Stimulated activated CD4-positive, alpha-beta T cell treated with anti-CD3 and anti-CD28 coated beads, Interleukin-4, amount 100 ng/mL, for 1 hour (primary cell): ENCODE results near the gene DHRSX.
"Not testable (repeated sequence)": the region's sequence is repeated elsewhere in the genome, so short reads cannot be mapped to it uniquely, and the experiment has no call there.

Experiments
- DNase-seq: peaks from one replicate; pipeline ENCODE4 v3.0.0-alpha.2; 2020

The DHRSX gene

DNA sequence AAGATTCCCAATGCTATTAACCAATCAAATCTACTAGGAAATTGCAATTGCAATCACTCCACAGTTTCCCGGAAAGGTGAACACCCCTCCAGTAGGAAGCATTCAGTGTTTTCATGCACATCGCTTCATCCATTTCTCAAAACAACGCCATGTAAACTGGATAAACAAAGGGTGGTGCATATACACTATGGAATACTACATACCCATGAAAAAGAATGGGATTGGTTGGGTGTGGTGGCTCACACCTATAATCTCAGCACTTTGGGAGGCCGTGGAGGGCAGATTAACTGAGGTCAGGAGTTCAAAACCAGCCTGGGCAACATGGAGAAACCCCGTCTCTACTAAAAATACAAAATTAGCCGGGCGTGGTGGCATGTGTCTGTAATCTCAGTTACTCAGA lies 29.1 kb downstream of the DHRSX start:
- DNase-seq: no peak

DNA sequence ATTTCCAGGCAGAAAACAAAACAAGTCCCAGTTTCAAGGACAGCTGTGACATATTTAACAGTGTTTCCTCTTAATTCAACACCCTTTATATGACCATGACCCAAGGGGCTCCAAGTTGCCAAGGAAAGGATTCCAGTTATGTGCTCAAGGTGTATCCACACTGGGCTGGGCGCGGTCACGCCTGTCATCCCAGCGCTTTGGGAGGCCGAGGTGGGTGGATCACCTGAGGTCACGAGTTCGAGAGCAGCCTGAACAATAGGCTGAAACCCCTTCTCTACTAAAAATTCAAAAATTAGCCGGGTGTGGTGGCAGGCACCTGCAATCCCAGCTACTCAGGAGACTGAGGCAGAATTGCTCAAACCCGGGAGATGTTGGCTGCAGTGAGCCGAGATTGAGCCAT lies 29.6 kb downstream of the DHRSX start:
- not testable (repeated sequence) for DNase-seq

DNA sequence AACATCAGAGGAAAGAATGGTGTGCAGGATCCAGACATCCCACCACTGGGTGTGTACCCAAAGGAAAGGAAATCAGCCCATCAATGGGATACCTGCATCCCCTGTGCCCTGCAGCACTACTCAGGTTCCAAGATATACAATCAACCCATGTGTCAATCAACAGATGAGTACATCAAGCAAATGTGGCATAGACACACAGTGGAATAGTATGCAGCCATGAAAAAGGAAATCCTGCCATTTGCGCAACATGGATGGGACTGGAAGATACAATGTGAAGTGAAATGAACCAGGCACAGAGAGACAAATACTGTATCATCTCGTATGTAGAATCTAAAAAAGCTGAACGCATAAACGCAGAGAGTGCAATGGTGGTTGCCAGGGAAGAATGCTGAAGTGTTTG lies 30.9 kb downstream of the DHRSX start:
- not testable (repeated sequence) for DNase-seq

DNA sequence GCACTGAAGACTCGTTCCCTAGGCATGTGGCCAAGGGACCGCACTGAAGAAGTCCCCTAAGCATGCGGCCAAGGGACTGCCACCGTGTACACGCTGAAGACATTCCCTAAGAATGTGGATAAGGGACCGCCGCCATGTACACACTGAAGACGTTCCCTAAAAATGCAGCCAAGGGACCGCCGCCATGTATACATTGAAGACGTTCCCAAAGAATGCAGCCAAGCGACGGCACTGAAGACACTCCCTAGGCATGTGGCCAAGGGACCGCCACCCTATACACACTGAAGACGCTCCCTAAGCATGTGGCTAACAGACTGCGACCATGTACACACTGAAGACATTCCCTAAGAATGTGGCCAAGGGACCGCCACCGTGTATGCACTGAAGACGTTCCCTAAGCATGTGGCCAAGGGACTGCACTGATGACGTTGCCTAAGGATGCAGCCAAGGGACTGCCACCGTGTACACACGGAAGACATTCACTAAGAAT lies 31.5 kb downstream of the DHRSX start:
- no peak for DNase-seq

DNA sequence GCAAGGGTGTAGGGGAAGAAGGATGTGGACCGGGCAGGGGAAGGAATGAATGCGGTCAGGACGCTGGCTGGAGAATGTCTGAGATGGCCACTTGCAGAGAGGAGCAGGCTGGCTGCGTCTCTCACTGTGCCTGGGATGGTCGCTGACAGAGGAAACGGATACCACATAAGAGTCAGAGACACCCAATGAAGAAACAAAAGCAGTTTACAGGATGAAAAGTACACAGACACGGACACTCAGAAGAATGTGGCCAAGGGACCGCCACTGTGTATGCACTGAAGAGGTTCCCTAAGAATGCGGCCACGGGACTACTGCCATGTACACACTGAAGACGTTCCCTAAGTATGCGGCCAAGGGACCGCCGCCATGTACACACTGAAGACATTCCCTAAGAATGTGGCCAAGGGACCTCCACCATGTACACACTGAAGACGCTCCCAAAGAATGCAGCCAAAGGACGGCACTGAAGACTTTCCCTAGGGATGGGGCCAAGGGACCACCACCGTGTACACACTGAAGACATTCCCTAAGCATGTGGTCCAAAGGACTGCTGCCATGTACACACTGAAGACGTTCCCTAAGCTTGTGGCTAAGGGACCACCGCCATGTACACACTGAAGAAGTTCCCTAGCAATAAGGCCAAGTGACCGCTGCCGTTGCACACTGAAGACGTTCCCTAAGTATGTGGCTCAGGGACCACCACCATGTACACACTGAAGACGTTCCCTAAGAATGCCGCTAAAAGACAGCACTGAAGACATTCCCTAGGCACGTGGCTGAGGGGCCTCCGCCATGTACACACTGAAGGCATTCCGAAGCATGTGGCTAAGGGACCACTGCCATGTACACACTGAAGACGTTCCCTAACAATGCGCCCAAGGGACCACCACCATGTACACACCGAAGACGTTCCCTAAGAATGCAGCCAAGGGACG lies 32.2 kb downstream of the DHRSX start:
- DNase-seq: no peak

DNA sequence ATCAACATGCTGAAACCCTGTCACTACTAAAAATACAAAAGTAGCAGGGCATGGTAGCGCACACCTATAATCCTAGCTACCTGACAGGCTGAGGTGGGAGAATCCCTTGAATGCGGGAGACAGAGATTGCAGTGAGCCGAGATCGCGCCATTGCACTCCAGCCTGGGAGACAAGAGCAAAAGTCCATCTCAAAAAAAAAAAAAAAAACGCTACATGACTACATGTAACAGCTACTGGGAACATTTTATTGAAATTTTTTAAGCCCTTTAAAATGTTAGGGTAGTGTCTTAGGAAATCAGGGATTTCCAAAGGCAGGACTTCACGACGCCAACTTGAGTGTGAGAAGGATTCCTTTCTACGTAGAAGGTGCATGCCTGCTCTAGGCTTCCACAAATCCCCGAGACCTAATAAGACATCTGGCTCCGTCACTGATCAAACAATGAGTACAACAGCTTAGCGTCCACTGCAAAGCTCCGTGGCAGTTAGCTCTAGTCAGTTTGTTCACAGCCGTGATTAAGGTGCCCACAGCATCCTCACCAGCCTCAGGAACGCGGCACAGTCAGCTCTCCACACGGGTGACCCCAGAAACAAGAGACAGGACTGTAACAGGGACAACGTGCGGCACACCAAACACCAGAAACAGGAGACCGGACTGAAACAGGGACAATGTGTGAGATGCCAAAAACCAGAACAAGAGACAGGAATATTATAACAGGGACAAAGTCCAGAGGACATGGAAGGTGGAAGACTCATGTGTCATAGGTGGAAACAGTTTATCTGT lies 33.7 kb downstream of the DHRSX start:
- DNase-seq: no peak

DNA sequence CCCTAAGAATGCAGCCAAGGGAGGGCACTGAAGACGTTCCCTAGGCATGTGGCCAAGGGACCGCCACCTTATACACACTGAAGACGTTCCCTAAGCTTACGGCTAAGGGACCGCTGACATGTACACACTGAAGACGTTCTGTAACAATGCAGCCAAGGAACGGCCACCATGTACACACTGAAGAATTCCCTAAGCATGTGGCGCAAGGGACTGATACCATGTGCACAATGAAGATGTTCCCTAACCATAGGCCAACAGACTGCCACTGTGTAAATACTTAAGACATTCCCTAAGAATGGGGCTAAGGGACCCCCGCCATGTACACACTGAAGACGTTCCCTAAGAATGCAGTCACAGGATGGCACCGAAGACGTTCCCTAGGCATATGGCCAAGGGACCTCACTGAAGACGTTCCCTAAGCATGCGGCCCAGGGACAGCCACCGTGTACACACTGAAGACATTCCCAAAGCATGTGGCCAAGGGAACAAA lies 36.1 kb downstream of the DHRSX start:
- no peak for DNase-seq

DNA sequence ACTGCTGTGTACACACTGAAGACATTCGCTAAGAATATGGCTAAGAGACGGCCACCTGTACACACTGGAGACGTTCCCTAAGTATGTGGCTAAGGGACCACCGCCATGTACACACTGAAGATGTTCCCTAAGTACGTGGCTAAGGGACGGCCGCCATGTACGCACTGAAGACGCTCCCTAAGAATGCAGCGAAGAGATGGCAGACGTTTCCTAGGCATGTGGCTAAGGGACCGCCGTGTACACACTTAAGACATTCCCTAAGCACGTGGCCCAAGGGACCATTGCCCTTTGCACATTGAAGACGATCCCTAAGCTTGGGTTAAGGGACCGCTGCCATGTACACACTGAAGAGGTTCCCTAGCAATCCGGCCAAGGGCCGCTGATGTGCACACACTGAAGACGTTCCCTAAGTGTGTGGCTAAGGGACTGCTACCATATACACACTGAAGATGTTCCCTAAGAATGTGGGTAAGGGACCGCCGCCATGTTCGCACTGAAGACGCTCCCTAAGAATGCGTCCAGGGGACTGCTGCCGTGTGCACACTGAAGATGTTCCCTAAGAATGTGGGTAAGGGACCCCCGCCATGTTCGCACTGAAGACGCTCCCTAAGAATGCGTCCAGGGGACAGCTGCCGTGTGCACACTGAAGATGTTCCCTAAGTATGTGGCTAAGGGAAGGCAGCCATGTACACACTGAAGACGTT lies 36.7 kb downstream of the DHRSX start:
- no peak for DNase-seq

DNA sequence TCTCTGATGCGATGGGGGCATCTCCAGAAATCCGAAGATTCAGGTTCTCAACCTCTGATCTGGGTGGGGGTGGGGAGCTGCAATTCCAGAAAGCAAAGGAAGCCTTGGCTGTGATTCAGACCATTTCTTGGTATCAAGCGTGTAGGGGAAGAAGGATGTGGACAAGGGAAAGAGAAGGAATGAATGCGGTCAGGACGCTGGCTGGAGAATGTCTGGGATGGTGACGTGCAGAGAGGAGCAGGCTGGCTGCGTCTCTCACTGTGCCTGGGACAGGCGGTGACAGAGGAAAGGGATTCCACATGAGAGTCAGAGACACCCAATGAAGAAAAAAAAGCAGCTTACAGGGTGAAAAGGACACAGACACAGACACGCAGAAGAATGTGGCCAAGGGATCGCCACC lies 37.3 kb downstream of the DHRSX start:
- not testable (repeated sequence) for DNase-seq

DNA sequence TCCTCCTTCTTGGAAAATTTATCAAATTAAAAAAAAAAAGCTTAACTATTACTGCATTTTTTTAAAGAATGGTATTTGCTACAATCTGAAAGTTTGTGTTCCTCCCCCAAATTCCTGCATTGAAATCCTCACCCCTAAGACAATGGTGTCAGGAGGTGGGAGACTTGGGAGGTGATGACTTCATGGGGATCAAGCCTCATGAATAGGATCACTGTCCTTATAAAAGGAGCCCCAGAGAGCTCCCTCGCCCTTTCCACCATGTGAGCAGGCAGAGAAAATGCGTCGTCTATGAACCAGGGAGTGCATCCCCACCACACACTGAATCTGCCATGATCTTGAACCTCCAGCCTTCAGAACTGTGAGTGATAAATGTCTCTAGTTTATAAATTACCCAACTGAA lies 38.0 kb downstream of the DHRSX start:
- no peak for DNase-seq

DNA sequence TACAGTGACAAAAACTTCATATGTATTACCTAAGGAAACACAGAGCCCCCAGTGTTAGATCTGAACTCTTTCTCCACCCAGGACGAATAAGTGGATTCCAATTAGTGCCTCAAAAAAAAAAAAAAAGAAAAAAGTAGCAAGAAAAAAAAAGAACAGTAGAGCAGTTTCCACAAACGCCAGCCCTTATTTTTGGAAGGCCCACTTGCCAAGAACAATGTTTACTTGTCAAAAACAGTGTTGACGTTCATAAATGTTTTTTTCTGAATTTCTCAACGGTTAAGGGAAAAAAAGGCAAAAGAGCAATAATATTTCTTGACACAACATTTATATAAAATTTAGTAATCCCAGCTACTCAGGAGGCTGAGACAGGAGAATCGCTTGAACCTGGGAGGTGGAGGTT lies 38.7 kb downstream of the DHRSX start:
- DNase-seq: no peak

DNA sequence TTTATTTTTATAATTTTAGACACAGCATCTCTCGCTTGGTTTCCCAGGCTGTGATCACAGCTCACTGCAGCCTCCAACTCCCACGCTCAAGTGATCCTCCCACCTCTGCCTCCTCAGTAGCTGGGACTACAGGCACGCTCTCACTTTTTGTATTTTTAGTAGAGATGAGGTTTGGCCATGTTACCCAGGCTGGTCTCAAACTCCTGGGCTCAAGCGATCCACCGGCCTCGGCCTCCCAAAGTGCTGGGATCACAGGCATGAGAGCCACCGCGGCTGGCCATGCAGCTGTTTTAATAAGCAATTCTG lies 39.1 kb downstream of the DHRSX start:
- no peak for DNase-seq

DNA sequence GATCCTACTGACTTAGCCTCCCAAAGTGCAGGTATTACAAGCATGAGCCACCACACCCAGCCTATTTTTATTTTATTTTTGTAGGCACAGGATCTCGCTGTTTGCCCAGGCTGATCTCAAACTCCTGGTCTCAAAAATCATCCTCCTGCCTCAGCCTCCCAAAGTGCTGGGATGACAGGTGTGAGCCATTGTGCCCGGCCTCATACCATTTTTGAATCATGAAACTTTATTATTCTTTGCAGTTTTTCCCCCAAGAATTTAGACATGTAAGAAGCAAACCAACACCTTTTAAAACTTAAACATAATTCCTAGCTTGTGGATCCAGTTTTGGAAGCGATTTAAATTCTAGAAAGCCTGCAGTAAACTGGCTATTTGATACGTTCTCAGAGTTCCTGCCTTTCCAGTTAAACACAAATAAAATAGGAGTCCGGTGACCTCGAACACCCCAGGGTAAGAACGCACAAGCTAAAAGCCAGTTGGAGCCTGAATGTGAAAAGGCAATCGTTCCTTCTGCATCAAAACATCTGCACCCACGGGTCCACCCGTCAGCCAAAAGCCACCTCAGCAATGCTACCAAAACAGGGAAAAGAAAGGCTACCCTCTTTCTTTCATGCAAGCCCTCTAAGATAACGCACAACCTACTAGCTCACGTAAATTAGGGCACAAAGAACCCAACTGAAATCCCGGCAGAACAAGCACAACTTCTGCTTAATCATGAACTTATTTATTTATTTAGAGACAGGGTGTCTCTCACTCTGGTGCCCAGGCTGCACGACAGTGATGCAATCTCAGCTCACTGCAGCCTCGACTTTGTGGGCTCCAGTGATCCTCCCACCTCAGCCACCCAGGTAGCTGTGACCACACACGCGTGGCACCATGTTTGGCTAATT lies 39.7 kb downstream of the DHRSX start:
- DNase-seq: not testable (repeated sequence)

DNA sequence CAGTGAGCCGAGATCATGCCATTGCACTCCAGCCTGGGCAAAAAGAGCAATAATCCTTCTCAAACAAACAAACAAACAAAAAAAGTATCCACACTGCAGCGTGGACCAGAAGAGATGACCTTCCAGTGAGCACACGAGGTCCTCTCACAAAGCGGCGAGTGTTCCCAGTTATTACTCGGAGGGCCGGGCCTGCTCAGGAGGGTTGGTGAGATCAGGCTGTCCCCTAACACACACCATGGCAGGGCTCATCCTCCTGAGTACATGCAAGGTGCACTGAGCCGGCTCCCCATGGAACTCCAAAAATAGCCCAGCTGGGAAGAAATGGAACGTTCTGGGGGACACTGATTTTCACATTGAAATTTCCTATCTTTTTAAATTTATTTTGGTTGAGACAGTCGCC lies 40.7 kb downstream of the DHRSX start:
- not testable (repeated sequence) for DNase-seq

DNA sequence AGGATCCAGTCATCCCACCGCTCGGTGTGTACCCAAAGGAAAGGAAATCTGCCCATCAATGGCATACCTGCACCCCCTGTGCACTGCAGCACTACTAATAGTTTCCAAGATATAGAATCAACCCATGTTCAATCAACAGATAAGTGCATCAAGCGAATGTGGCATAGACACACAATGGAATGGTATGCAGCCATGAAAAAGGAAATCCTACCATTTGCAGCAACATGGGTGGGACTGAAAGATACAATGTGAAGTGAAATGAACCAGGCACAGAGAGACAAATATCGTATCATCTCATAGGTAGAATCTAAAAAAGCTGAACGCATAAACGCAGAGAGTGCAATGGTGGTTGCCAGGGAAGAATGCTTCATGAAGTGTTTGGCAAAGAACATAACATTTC lies 42.5 kb downstream of the DHRSX start:
- DNase-seq: no peak

DNA sequence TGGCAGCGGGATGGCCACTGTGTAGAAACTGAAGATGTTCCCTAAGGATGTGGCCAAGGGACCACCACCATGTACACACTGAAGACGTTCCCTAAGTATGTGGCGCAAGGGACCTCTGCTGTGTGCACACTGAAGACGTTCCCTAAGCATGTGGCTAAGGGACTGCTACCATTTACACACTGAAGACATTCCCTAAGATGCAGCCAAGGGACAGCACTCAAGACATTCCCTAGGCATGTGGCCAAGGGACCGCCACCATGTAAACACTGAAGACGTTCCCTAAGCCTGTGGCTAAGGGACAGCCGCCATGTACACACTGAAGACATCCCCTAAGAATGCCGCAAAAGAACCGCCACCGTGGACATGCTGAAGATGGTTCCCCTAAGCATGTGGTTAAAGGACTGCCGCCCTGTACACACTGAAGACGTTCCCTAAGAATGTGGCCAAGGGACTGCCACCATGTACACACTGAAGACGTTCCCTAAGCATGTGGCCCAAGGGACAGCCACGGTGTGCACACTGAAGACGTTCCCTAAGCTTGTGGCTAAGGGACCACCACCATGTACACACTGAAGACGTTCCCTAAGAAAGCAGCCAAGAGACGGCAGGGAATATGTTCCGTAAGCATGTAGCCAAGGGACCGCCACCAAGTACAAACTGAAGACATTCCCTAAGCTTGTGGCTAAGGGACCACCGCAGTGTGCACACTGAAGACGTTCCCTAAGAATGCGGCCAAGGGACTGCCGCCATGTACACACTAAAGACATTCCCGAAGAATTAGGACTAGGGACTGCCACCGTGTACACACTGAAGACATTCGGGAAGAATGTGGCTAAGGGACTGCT lies 43.3 kb downstream of the DHRSX start:
- DNase-seq: no peak

DNA sequence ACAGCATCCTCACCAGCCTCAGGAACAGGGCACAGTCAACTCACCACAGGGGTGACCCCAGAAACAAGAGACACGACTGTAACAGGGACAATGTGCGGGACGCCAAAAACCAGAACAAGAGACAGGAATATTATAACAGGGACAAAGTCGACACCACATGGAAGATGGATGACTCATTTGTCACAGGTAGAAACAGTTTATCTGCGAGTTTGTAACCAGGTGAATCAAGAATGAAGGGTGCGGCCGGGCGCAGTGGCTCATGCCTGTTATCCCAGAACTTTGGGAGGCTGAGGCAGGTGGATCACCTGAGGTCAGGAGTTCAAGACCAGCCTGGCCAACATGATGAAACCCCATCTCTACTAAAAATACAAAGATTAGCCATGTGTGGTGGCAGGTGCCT lies 44.7 kb downstream of the DHRSX start:
- not testable (repeated sequence) for DNase-seq

DNA sequence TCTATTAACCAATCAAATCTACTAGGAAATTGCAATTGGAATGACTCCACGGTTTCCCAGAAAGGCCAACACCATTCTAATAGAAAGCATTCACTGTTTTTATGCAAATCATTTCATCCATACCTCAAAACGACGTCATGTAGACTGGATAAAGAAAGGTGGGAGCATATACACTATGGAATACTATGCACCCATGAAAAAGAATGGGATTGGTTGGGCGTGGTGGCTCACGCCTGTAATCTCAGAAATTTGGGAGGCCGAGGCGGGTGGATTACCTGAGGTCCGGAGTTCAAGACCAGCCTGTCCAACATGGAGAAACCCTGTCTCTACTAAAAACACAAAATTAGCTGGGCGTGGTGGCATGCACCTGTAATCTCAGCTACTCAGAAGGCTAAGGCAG lies 46.2 kb downstream of the DHRSX start:
- DNase-seq: not testable (repeated sequence)

DNA sequence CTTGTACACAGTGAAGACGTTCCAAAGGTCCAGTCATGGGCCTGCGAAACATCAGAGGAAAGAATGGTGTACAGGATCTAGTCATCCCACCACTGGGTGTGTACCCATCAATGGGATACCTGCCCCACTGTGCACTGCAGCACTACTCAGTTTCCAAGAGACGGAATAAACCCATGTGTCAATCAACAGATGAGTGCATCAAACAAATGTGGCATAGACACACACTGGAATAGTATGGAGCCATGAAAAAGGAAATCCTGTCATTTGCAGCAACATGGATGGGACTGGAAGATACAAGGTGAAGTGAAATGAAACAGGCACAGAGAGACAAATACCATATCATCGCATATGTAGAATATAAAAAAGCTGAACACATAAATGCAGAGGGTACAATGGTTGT lies 48.0 kb downstream of the DHRSX start:
- DNase-seq: no peak

DNA sequence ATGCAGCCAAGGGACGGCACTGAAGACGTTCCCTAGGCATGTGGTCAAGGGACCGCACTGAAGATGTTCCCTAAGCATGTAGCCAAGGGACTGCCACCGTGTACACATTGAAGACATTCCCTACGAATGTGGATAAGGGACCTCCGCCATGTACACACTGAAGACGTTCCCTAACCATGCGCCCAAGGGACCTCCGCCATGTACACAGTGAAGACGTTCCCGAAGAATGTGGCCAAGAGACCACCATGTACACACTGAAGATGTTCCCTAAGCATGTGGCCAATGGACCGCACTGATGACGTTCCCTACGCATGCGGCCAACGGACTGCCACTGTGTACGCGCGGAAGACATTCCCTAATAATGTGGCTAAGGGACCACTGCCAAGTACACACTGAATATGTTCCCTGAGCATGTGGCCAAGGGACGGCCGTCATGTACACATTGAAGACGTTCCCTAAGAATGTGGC lies 48.4 kb downstream of the DHRSX start:
- no peak for DNase-seq
